ENCODE data around the gene CYP2W1.
A peak's percentile ranks its signal among the peaks of the same experiment; 100 is the strongest.

CYP2W1 gene

GRCh38 chr7:966291-967069 is 16.5 kb upstream of the CYP2W1 start:
- DNase-seq, result no peak

GRCh38 chr7:967361-968082 is 15.5 kb upstream of the CYP2W1 start:
- DNase-seq, result no peak

GRCh38 chr7:968205-969105 is 14.5 kb upstream of the CYP2W1 start:
- DNase-seq, result no peak

GRCh38 chr7:969403-969802 is 13.6 kb upstream of the CYP2W1 start:
- DNase-seq, result no peak

DNA sequence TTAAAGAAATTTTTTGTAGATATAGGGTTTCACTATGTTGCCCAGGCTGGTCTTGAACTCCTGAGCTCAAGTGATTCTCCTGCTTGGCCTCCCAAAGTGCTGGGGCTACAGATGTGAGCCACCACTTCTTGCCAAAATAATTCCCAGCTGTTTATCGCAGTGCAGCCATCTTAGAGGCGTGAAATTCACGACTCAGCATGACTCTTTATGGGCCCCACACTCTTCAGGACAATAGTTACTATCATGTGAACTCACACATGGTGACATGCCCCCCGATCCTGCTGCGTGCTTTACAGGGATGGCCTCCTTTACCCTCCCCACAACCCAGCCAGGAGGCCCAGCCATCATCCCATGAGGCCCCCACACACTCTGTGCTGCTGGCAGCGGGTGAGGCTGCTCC is 12.2 kb upstream of the CYP2W1 start:
- DNase-seq, result no peak

GRCh38 chr7:972110-972509 is 10.9 kb upstream of the CYP2W1 start:
- no peak for DNase-seq

DNA sequence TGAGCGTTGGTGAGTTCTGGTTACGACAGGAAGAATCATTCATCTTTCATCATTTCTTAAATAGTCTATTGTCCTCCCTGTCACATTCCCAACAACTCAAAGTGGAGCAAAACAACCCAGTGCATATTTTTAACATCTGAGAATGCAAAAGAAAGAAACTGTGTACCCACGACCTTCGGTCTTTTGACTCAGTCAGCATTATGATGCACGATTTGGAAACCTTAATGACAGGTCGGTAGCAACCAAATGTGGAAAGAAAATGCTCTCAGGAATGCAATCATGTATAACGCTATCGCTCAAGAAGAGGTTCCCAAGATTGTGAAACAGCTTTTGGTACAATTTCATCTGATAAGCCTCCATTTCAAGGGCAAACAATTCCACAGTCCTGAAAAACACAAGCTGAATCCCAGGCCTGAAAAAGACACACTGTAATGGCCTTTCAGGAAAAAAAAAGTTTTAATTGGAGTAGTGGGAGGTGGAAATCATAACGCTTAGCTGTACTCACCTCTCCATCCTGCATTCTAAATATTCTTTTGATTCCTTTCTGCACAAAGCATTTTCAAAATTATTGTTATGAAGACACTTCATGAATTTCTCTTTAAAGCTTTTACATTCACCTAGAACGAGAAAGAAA is 10.2 kb upstream of the CYP2W1 start:
- DNase-seq, result no peak

- no peak for DNase-seq
Measured at GRCh38 chr7:973312-973711, 9.7 kb upstream of the CYP2W1 start.

DNA sequence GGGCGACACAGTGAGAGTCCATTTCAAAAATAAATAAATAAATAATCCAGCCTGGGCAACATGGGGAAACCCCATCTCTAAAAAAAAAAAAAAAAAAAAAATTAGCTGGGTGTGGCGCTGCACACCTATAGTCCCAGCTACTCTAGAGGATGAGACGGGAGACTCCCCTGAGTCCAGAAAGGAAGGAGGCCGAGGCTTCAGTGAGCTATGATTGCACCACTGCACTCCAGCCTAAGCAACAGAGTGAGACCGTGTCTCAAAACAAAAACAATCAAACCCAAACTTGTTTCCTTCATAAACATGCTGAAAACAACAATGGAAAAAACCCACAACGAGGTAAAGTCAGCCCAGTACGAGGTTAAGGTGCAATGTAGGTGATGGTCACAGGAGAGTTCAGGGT is 8.8 kb upstream of the CYP2W1 start:
- DNase-seq, result no peak

DNA sequence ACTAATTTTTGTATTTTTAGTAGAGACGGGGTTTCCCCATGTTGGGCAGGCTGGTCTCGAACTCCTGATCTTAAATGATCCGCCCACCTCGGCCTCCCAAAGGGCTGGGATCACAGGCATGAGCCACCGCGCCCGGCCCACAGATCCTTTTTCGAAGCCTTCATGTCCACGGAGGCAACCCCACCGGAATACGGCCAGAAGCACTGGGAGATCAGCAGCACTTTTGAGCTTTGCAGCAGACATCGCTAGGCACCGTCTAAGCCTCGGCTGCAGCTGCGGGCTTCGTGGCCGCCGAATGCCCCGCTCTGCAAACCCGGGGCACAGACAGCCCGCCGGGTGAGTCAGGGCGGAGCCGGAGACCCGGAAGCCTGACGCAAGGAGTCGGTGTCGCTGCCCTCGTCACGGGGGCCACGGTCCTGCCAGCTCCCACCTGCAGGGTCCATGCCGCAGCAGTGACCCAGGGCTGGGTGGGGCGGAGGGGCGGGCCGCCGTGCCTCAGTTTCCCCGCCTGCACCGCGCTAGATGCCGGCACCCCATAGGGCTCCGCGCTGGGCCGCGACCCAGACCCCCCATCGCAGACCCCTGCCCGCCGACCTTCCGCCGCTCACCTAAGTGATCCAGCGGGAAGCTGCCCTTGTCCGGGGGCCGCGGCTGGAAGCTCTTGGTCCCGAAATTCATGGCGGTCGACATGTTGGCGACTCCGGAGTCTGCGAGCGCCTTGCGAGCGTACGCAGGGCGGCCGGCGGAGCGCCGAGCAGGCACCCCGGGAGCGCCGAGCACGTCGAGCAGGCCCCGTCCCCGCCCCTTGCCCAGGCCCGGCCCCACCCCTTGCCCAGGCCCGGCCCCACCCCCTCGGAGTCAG is 7.9 kb upstream of the CYP2W1 start, which contains the start of gene COX19:
Gene COX19 (minus strand): TSS at position 730 of the 862 bp plus-strand sequence. CDS start 40 bp downstream, at position 690.
- DNase-seq, result peak; percentile 83

DNA sequence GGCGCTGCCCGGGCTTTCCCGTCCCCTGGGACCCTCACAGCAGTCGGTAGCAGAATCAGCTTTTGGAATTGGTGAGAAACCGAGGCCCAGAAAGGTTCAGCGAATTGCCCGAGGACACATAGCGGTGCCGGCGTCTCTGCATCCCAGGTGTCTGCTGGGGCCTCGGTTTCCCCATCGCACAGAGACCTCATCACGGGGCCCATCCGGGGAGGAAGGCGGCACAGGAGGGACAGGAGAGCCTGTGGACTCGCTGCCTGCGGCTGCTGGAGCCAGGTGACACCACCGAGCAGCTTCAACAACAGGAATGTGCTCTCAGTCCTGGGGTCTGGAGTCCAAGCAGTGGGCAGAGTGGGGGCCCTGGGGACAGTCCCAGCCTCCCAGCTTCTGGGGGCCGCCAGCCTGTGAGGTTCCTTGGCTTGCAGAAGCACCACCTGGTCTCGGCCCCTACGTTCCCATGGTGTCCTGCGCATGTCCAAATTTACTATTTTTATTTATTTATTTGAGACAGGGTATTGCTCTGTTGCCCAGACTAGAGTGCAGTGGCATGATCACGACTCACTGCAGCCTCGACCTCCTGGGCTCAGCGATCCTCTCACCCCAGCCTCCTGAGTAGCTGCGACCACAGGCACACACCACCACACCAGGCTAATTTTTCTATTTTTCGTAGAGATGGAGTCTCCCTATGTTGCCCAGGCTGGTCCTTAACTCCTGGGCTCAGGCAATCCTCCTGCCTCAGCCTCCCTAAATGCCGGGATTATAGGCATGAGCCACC is 7.1 kb upstream of the CYP2W1 start:
- no peak for DNase-seq

DNA sequence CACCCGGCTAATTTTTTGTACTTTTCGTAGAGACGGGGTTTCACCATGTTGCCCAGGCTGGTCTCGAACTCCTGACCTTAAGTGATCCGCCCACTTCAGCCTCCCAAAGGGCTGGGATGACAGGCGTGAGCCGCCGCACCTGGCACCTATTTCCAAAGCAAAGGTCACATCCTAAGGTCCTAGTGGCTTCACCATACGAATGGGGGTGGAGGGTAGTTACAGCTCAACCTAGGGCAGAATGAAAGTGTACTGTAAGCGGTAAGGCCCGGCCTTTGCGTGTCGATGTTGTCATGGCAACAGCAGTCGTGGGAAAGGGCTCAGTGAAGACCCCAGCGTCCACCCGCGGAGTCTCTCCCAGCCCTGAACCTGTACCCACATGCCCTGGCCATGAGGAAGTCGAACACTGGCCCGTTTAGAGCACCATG is 6.1 kb upstream of the CYP2W1 start:
- no peak for DNase-seq

DNA sequence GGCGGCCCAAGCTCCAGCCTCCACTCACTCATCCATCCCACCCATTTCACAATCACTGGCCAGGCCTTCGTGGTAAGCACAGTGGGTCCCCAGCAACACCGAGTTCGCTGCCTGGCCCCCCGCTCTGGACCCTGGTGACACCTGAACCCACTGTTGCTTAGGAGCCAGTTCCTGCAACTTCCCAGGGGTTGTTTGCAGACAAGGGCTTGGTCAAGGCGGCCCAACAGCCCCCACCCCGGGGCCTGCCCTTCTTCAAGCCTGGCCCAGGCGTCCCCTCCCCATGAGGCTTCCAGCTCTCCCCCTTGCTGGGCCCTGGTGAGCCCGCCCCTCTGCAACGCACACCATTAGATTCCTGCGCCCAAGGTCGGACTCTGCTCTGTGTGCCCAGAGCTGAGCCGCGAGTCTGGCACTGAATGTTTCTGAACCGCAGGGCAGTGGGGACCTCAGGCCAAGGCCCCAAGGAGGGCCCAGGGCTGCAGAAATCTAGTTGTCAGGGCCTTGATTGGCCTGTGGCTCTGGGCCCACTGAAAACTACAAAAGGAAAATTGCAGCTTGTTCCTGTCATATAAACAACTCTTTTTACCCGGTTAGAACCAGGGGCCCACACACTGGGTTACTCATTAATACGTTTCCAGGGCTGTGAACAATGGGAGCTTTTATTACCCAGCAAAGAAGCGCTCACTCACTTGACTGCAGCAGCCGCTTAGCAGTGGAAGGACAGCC is 5.5 kb upstream of the CYP2W1 start:
- DNase-seq, result no peak

DNA sequence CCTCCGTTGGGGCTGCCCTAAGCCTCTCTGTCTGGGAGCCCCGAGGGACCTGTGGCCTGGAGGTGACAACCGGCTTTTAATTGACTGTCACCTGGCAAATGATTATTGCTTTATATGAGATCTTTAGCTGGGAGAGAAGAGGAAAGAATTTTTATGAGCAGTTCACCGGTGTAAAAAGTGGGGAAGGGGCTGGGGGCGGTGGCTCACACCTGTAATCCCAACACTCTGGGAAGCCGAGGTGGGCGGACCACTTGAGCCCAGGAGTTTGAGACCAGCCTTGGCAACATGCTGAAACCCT is 5.0 kb upstream of the CYP2W1 start:
- no peak for DNase-seq

GRCh38 chr7:978416-979091 is 4.4 kb upstream of the CYP2W1 start:
- DNase-seq, result no peak

- DNase-seq, result no peak
Measured at GRCh38 chr7:979151-979550, 3.8 kb upstream of the CYP2W1 start.

DNA sequence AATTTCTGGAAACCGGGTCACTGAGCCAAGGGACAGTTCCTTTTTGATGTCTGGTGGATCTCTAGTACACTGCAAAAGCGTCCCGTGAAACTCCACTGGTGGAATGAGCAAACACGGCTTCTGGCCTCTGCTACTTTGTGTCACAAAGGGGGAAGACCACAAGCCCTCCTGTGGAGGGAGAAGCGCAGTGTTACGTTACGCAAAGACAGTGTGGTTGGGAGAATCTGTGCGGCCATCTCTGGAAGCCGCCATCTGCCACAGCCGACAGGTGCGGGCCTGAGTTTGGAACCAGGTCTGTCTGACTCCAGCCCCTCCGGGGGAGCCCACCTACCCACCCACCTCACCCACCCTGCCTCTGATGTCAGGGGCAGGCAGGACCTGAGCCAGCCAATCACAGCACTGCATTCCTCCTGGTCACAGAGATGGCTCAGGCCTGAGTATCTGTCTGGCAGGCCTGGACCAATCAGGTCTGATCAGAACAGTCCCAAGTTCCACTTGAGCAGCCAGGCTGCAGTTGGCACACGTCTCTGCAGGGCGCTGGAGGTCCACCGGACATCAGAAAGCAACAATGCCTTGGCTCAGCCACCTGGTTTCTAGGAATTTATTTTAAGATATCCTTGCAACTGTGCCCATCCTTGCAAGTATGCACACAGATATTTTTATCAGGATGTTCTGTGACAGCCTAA is 3.0 kb upstream of the CYP2W1 start:
- DNase-seq, result no peak

DNA sequence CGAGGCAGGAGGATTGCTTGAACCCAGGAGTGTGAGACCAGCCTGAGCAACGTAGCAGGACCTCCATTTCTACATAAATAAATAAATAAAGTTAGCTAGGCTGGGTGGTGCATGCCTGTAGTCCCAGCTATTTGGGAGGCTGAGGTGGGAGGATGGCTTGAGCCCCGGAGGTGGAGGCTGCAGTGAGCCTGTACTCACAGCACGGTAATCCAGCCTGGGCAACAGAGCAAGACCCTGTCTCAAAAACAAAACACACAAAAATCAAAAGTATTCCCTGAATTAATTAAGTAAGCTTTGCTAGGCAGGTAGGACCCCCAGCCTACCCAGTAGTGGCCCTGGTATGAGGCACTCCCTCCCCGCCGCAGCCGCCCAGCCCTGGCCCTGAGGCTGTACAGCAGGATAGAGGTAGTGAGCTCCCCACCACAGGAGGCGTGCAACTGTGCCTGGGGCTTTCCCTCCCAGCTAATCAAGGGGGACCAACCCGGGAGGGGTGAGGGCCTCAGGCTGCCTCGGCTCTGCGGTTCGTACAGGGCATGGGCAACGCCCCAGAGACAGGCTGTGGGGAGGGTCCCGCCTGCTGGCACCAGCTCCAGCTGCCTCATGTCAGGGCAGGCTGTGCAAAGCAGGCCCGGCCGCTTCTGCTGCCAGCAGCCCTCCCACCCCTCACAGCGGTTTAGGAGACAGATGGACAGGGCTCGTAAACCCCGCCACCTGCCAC is 1.0 kb upstream of the CYP2W1 start:
- DNase-seq, result no peak

Data from T1000 (cell line).